GM19043 (cell line): Measurements from ENCODE around the gene TRMT112.
"Not testable (repeated sequence)": the region's sequence is repeated elsewhere in the genome, so short reads cannot be mapped to it uniquely, and the experiment has no call there.

Source experiments
- ATAC-seq: cut with Tn5 transposase; IDR thresholded peaks from one replicate; pipeline ENCODE4 v1.9.1; 2021; ENCODE audit warnings: low read depth; ENCODE audit not compliant: unreplicated experiment

Gene TRMT112

GRCh38 chr11:64314805-64315561 lies 2.4 kb downstream of the TRMT112 start:
- ATAC-seq, result no peak

DNA sequence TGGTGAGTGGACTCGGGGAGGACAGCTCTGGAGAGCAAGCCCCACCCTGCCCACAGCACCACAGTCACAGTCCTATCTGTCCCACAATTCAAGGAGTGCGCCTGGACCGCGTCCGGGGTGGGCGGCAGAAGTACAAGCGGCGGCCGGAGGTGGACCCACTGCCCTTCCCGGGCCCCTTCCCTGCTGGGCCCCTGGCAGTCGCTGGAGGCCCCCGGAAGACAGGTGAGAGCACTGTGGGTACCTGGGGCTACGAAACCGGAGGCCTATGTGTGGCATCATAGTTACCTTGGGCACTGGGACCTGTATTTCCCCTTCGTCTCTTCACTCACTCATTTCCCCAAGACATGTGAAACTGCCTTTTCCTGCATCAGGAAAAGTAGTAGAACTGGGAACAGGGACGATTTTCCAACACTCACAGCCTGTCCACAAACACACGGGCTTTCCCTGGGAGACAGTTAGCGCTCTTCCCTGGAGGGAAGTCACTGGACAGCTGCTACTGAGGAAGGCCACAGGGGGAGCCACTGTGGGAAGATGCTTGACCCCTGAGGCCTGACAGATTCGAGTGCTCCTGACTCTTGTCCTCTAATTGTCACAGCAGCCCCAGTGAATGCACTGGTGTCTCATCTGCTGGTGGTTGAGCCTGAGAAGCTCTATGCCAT lies 3.1 kb downstream of the TRMT112 start:
- ATAC-seq, result no peak

DNA sequence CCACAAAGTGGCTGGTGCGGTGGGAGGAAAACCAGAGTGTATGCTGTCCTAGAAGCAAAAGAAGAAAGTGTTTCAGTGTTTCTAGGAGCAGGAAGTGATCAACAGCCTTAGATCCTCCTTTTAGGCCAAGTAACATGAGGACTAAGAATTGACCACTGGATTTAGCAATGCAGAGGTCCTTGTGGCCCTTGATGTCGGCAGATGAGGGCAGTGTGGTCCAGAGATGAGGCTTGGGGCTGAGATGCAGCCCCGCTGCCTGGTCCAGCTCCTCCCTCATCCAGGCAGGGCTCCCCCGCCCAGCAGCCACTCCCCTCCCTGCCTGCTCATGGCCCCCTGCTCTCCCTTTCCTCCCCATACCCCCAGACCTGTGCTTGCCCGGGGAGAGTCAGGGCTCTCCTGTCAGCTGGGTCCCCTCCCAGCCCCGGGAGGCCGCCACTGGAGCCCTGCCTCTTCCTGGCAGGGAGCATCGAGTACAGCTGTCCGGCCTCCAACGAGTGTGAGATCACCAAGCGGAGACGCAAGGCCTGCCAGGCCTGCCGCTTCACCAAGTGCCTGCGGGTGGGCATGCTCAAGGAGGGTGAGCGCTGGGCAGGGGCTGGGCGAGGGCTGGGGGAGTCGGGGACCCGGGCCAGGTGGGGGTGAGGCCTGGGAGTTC lies 3.7 kb downstream of the TRMT112 start:
- ATAC-seq, result no peak

DNA sequence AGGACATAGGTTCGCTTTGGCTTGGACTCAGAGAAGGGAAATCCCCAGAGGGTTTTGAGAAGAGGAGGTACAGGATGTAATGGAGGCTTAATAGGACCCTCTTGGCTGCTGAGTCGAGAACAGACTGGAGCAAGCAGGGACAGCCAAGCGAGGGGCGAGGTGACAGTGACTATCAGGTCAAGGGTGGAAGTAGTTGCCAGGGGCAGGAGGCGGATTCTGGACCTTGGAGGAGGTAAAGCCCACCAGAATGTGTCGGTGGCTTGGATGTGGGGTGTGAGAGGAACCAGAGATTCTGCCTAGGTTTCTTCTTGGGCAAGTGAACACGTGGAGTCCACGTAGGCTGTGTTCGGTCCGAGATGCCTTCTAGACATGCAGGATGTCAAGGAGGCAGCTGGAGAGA lies 4.4 kb downstream of the TRMT112 start:
- ATAC-seq, result no peak

DNA sequence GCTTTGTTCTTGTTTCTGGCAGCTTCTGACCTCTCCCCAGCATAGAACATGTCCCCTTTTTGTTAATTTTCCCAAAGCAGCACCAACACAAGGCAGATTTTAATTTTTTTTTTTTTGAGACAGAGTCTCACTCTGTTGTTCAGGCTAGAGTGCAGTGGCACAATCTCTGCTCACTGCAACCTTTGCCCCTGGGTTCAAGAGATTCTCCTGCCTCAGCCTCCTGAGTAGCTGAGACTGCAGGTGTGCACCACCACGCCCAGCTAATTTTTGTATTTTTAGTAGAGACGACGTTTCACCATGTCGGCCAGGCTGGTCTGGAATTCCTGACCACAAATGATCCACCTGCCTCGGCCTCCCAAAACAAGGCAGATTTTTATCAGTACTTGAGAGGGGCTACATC lies 9.6 kb downstream of the TRMT112 start:
- not testable (repeated sequence) for ATAC-seq

GRCh38 chr11:64306876-64307622 lies 10.3 kb downstream of the TRMT112 start:
- ATAC-seq, result no peak

GRCh38 chr11:64306563-64306875 lies 10.8 kb downstream of the TRMT112 start:
- ATAC-seq, result no peak

DNA sequence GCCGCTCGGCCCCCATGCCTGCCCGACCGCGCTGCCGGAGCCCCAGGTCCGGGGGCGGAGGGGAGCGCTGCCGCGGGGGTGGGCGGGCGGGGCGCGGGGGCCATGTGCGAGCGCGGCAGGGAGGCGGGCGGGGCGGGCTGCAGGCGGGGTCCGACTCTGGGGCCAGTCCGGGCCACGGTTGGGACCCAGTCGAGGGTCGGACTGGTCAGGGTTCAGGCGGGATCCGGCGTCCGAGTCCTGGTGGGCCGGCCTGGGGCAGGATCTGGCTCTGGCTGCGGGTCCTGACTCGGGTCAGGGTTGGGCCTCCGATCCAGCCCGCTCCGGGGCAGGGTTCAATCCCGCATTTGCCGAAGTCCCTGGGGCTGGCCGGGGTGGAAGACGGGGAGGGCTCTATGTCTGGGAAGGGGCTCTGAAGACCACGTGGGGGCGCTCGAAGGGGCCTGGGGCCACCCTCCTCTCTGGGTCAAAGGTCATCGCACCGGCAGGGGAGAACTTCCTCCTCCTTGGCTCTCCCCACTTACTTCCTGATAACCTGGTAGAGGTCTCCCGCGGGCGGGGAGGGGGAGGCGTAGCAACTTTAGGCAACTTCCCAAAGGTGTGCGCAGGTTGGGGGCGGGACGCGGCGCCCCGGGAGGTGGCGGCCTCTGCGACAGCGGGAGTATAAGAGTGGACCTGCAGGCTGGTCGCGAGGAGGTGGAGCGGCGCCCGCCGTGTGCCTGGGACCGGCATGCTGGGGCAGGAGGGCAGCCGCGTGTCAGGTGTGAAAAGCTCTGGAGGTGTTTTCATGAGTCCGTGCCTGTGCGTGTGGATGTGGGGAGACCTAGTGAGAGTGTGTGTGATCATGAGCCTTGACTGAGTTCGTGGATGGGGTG lies 11.4 kb downstream of the TRMT112 start:
- no peak for ATAC-seq

DNA sequence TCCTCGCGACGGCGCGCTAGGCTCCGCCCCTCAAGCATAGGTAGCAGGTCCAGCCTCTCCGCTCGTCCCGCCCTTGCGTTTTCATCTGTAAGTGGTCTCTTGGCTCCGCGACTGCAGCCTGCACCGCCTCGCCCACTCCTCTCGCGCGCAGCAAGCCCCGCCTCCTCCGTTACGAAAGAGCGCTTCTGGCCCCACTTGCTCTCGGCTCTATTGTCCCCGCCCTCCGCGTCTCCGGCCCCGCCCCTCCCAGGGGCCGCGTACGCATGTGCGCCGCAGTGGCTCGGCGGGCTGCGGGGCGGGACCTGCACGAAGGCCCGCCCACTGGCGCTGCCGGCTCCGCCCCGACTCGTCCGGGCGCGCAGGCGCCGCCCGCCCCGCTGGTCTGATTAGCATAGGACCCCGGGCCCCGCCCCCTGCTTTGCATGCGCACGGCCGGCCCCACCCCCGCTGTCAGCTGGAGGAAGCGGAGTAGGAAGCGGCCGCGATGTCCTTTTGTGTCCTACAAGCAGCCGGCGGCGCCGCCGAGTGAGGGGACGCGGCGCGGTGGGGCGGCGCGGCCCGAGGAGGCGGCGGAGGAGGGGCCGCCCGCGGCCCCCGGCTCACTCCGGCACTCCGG lies 12.2 kb downstream of the TRMT112 start, which contains the start of gene ESRRA:
ESRRA (plus strand) TSS at position 450 of the 616 bp plus-strand sequence. CDS start 1,656 bp downstream, outside the sequence.
- ATAC-seq, result peak; percentile 58

- peak; percentile 34 for ATAC-seq
Observed at GRCh38 chr11:64304316-64305072, 12.9 kb downstream of the TRMT112 start.

DNA sequence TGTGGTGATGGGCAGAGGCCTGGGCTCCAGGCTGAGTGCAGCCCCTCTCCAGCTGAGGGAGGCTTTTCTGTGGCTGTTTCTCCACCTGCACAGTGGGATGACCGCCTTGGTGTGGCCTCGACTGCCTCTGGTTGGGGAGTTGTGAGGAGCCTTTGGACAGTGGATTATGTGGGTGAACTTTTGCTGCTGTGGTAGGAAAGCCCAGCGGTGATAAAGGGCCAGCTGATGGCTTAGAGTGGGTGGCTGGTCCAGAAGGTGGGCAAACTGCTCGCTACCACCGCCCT lies 13.4 kb downstream of the TRMT112 start:
- no peak for ATAC-seq

GRCh38 chr11:64303109-64304031 lies 14.0 kb downstream of the TRMT112 start:
- ATAC-seq, result no peak

- ATAC-seq, result no peak
Observed at GRCh38 chr11:64299847-64300648, 17.3 kb downstream of the TRMT112 start, which contains the start of gene CATSPERZ. Gene CATSPERZ (plus strand): TSS chr11:64300358. CDS start chr11:64300411, 53 bp downstream.

GRCh38 chr11:64298966-64299846 lies 18.2 kb downstream of the TRMT112 start:
- no peak for ATAC-seq

DNA sequence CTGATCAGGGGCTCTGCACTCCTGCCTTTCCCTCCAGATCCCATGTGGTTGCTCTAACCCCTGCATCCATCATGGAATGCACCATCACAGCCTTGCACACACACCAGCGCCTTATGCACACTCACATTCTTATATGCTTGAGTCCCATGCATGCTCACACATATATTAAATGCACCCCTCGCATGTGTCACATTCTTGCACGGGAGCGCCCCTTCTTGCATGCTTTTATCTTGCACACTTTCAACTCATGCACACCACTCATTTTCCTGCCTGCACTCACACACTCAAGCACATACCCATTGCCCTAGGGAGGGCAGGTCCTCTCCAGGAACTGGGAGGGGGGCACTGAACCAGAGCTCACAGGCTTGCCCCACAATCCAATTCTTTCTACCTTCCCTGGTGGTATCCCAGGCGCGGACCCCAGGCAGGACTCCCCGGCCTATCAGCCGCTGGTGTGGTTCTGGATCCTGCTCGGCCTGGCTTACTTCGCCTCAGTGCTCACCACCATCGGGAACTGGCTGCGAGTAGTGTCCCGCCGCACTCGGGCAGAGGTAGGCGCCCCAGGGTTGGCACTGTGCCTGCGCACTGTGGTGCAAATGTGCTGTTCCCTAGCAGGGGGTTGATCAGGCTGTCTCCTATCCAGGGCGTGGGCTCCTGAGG lies 19.5 kb downstream of the TRMT112 start:
- no peak for ATAC-seq
